Endothelial cell of umbilical vein (primary cell): Measurements from ENCODE around the gene BICRA. TPM values are rescaled to one million over a fixed set of nuclear protein-coding genes. Genes with fewer than 3 reads are reported as not detected.

Experiments used
- BruUV-seq: library from RNA; stranded (reverse); fragments of 400-500 nt; replicated peaks from 2 replicates; lab custom pipeline; 2021; lab: Mats Ljungman, UMichigan
- CTCF ChIA-PET: fragments of 300-600, 350-600 bp; sonication (Branson Sonifier 250); formaldehyde crosslinking; loops from one replicate; lab custom pipeline; 2021; ENCODE audit warnings: antibody characterized with exemption, inconsistent platforms; lab: Charles Lee
- POLR2A ChIA-PET: fragments of 300-600, 350-600 bp; sonication (Branson Sonifier 250); formaldehyde crosslinking; loops from one replicate; lab custom pipeline; 2021; ENCODE audit warnings: antibody characterized with exemption, inconsistent platforms; lab: Charles Lee
- DNase-seq: peaks from one replicate; pipeline ENCODE4 v3.0.0-alpha.2; 2011; ENCODE audit warnings: low read depth, low spot score
- FAIRE-seq: peaks from 2 replicates; lab custom pipeline; 2011; peaks lifted over from hg19 to GRCh38; lab: Jason Lieb, UNC
- H2AFZ ChIP-seq: 2 replicates; pipeline ENCODE4 v1.6.0; 2012; ENCODE audit warnings: low read depth, low read length, control low read depth, inconsistent platforms
- H3K27ac ChIP-seq: 2 replicates; pipeline ENCODE4 v1.5.1; 2011; ENCODE audit warnings: low read depth, mild to moderate bottlenecking, control low read depth, low read length, moderate library complexity; ENCODE audit not compliant: insufficient read depth
- H3K27me3 ChIP-seq, 2 experiments: 2 replicates each; pipeline versions ENCODE4 v1.6.0 to v1.6.1; 2011; ENCODE audit warnings: low read length in 2 of 2, mixed read lengths in 1 of 2; ENCODE audit not compliant: control insufficient read depth in 2 of 2, insufficient read depth in 2 of 2
- H3K36me3 ChIP-seq, 2 experiments: 2 replicates in 1 of 2; 3 replicates in 1 of 2; pipeline ENCODE4 v1.5.1; 2011; ENCODE audit warnings: low read length in 2 of 2, mild to moderate bottlenecking in 1 of 2, moderate library complexity in 1 of 2; ENCODE audit not compliant: control insufficient read depth in 2 of 2, insufficient read depth in 2 of 2; ENCODE audit errors: extremely low read depth in 1 of 2
- H3K4me1 ChIP-seq: 3 replicates; pipeline ENCODE4 v1.5.1; 2011; ENCODE audit warnings: mild to moderate bottlenecking, low read length; ENCODE audit not compliant: control insufficient read depth, insufficient read depth; ENCODE audit errors: extremely low read depth
- H3K4me2 ChIP-seq: 2 replicates; pipeline ENCODE4 v1.6.1; 2011; ENCODE audit warnings: low read length, control low read depth, mixed read lengths; ENCODE audit not compliant: insufficient read depth
- H3K4me3 ChIP-seq, 3 experiments: fragments of 200-600 bp in 1 of 3; sonication (generic), shearing (Covaris generic) in 1 of 3; replicated peaks in 1 of 3; 2 replicates each; pipeline ENCODE4 v1.5.1; 2011 to 2016; ENCODE audit warnings: control low read depth in 3 of 3, low read length in 3 of 3, mild to moderate bottlenecking in 2 of 3, inconsistent platforms in 1 of 3, low read depth in 1 of 3, moderate library complexity in 1 of 3; ENCODE audit not compliant: insufficient read depth in 1 of 3
- H3K79me2 ChIP-seq: 2 replicates; pipeline ENCODE4 v1.6.0; 2012; ENCODE audit warnings: low read length, inconsistent platforms; ENCODE audit not compliant: control insufficient read depth, insufficient read depth
- H3K9ac ChIP-seq: replicated peaks from 2 replicates; pipeline ENCODE3; 2011; ENCODE audit warnings: low read length, control low read depth; ENCODE audit not compliant: insufficient read depth; ENCODE audit errors: extremely low read depth
- H3K9me1 ChIP-seq: replicated peaks from 3 replicates; pipeline ENCODE4 v1.6.0; 2011; ENCODE audit warnings: mild to moderate bottlenecking, low read length; ENCODE audit not compliant: control insufficient read depth, insufficient read depth; ENCODE audit errors: extremely low read depth
- H3K9me3 ChIP-seq: replicated peaks from 2 replicates; pipeline ENCODE4 v1.5.1; 2012; ENCODE audit warnings: low read length, inconsistent platforms; ENCODE audit not compliant: control insufficient read depth, insufficient read depth
- H4K20me1 ChIP-seq: replicated peaks from 2 replicates; pipeline ENCODE3; 2011; ENCODE audit warnings: mild to moderate bottlenecking, low read length; ENCODE audit not compliant: control insufficient read depth, insufficient read depth; ENCODE audit errors: extremely low read depth
- FOS ChIP-seq: IDR thresholded peaks from 2 replicates; pipeline ENCODE4 v1.6.1; 2011; ENCODE audit warnings: mild to moderate bottlenecking, low read length, moderate library complexity, borderline replicate concordance; ENCODE audit not compliant: insufficient read depth
- GATA2 ChIP-seq: IDR thresholded peaks from 2 replicates; pipeline ENCODE4 v1.7.0; 2011; ENCODE audit warnings: low read depth, mild to moderate bottlenecking, moderate library complexity, mixed read lengths, low read length; ENCODE audit not compliant: insufficient read length, insufficient read depth
- JUN ChIP-seq: IDR thresholded peaks from 2 replicates; pipeline ENCODE4 v1.6.1; 2011; ENCODE audit warnings: borderline replicate concordance, low read depth; ENCODE audit not compliant: insufficient read length, insufficient read depth
- POLR2A ChIP-seq: IDR thresholded peaks from 2 replicates; pipeline ENCODE4 v1.6.1; 2012; ENCODE audit warnings: low read depth, mild to moderate bottlenecking, control low read depth, low read length
- dilution Hi-C: fragments of 300-500 bp; cut with MboI; formaldehyde crosslinking; loops from one replicate; pipeline ENCODE4 v1.15.0; 2019; ENCODE audit warnings: low sequenced_read_pairs; ENCODE audit not compliant: extremely low pct_ligation_motif_present
- intact Hi-C: fragments of 100-400 bp; cut with micrococcal nuclease; formaldehyde crosslinking; loops from one replicate; pipeline ENCODE4 v1.10.0; 2022
- polyA plus RNA-seq, 4 experiments: library from polyadenylated mRNA; depleted of rRNA in 3 of 4; stranded (reverse) in 3 of 4; unstranded in 1 of 4; fragments of >200 nt; gene quantifications; 2 replicates each; pipeline versions ENCODE4 v1.2.1 to v1.2.3, GENCODE V29; 2011 to 2012; ENCODE audit warnings: missing spikeins in 1 of 4
- total RNA-seq: library from RNA; stranded (reverse); gene quantifications from 2 replicates; pipeline ENCODE4 v1.2.3, GENCODE V29; 2021

The BICRA gene
- total and polyA plus RNA-seq, 2 donors (not counting 3 experiments of a cell fraction or from before 2014, with no cell fraction given), result 3.8 to 20.5 TPM

DNA sequence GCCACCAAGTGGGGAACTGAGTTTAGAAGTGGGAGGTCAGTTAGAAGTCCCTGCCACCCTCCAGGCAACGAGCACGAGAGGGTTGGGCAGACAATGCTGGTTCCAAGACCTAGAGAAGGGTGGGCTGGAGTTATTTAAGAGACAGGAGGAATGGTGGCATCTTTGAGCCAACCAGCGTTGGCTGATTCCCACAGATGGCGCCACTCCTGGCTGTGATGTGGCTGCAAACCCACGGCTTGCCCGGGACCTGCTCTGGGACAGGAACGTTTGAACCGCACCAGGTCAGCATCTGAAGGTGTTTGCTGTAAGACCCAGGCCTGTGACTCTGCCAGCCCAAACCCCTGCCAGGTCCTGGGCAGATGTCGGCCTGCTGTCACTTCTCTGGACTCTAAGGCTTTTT is 42.8 kb downstream of the BICRA start:
- DNase-seq (no peak), FAIRE-seq (no peak)
- Histone ChIP-seq H3K36me3 (peaks cover 0 to 10% of the 10 kb centered on the region in 2 experiments), H3K4me3 (no peak overlapping the region), H3K9me3 (no peaks in the 10 kb centered on the region), H3K4me2 (no peak overlapping the region), H3K9me1 (no peaks in the 10 kb centered on the region), H3K27ac (no peak overlapping the region), H2AFZ (no peak overlapping the region), H4K20me1 (no peaks in the 10 kb centered on the region), H3K79me2 (peaks cover 69% of the 10 kb centered on the region), H3K27me3 (no peaks in the 10 kb centered on the region), H3K4me1 (peaks cover 4% of the 10 kb centered on the region), H3K9ac (no peak overlapping the region)
- intact Hi-C loops (no loop called here), dilution Hi-C loops (no loop called here)
- ChIA-PET POLR2A (no interaction called here), CTCF (no interaction called here)
- no TSS peak for BruUV-seq
- no peak for TF ChIP-seq GATA2
- TF ChIP-seq FOS, result no peak

DNA sequence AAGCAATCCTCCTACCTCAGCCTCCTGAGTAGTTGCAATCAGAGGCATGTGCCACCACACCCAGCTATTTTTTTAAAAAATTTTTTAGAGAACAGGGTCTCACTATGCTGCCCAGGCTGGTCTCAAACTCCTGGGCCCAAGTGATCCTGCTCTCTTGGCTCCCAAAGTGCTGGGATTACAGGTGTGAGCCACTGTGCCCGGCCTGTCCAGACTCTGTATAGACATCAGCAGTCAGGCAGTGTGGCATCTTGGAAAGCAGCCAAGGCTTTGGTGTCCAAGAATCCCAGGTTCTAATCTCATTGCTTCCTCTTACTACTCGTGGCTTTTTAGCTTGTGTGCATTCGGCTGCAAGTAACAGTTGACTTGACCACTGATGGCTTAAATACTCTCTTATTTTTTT is 43.4 kb downstream of the BICRA start:
- Histone ChIP-seq H3K36me3 (peaks cover 0 to 10% of the 10 kb centered on the region in 2 experiments), H3K4me3 (no peak overlapping the region), H3K9me3 (no peaks in the 10 kb centered on the region), H3K27ac (no peak overlapping the region), H4K20me1 (no peaks in the 10 kb centered on the region), H3K9ac (no peak overlapping the region), H2AFZ (no peak overlapping the region), H3K4me2 (no peak overlapping the region), H3K9me1 (no peaks in the 10 kb centered on the region), H3K79me2 (peaks cover 66% of the 10 kb centered on the region), H3K4me1 (peaks cover 4% of the 10 kb centered on the region), H3K27me3 (no peaks in the 10 kb centered on the region)
- BruUV-seq, result no TSS peak
- TF ChIP-seq POLR2A, result no peak
- no peak for TF ChIP-seq FOS
- TF ChIP-seq JUN, result no peak
- dilution Hi-C loops, result no loop called here
- ChIA-PET CTCF (no interaction called here), POLR2A (no interaction called here)
- FAIRE-seq, result no peak
- DNase-seq, result no peak
- intact Hi-C loops, result no loop called here
